Superior temporal gyrus (tissue), 1 donor: Measurements from ENCODE around the gene TMEM116.
"Not testable (repeated sequence)": the region's sequence is repeated elsewhere in the genome, so short reads cannot be mapped to it uniquely, and the experiment has no call there.

ENCODE experiments used
- DNase-seq: peaks from one replicate; pipeline ENCODE4 v3.0.0-alpha.2; 2016; ENCODE audit errors: extremely low spot score

The TMEM116 gene

GRCh38 chr12:112012775-112013600 is at the start of gene TMEM116, which contains the start of gene ERP29:
Gene TMEM116 (minus strand): TSS chr12:112013165. CDS start chr12:112005270, 7,895 bp downstream.
Gene ERP29 (plus strand): TSS chr12:112013426. CDS start chr12:112013466, 40 bp downstream.
- peak; percentile 98 for DNase-seq

GRCh38 chr12:112061137-112061536 is 48.2 kb upstream of the TMEM116 start:
- DNase-seq, result no peak

- no peak for DNase-seq
Measured at GRCh38 chr12:112049351-112049750, 36.4 kb upstream of the TMEM116 start.

GRCh38 chr12:112046003-112046402 is 33.0 kb upstream of the TMEM116 start:
- DNase-seq, result no peak

- DNase-seq, result not testable (repeated sequence)
Measured at GRCh38 chr12:112036614-112037013, 23.6 kb upstream of the TMEM116 start.

GRCh38 chr12:112035219-112035785 is 22.3 kb upstream of the TMEM116 start:
- no peak for DNase-seq

GRCh38 chr12:112032292-112032691 is 19.3 kb upstream of the TMEM116 start:
- DNase-seq, result no peak

GRCh38 chr12:112031472-112031871 is 18.5 kb upstream of the TMEM116 start:
- no peak for DNase-seq

GRCh38 chr12:112029301-112029700 is 16.3 kb upstream of the TMEM116 start:
- no peak for DNase-seq

- no peak for DNase-seq
Measured at GRCh38 chr12:112025808-112026375, 12.9 kb upstream of the TMEM116 start.

GRCh38 chr12:112023759-112024396 is 10.9 kb upstream of the TMEM116 start:
- DNase-seq, result no peak

GRCh38 chr12:112022241-112023016 is 9.5 kb upstream of the TMEM116 start:
- no peak for DNase-seq

- DNase-seq, result no peak
Measured at GRCh38 chr12:112020947-112021457, 8.0 kb upstream of the TMEM116 start.

- no peak for DNase-seq
Measured at GRCh38 chr12:112018571-112019237, 5.7 kb upstream of the TMEM116 start.

- no peak for DNase-seq
Measured at GRCh38 chr12:112017041-112017440, 4.1 kb upstream of the TMEM116 start.

- DNase-seq, result no peak
Measured at GRCh38 chr12:112015938-112016337, 3.0 kb upstream of the TMEM116 start.

- peak; percentile 46 for DNase-seq
Measured at GRCh38 chr12:112013601-112014402, 837 bp upstream of the TMEM116 start.

- DNase-seq, result no peak
Measured at GRCh38 chr12:112011685-112012084, 1.3 kb downstream of the TMEM116 start.

- DNase-seq, result no peak
Measured at GRCh38 chr12:112010415-112011344, 2.3 kb downstream of the TMEM116 start.
